Measurements from ENCODE around the gene PRDM13. TPM values are rescaled to one million over a fixed set of nuclear protein-coding genes. Genes with fewer than 3 reads are reported as not detected.

PRDM13 gene
- total RNA-seq, 1 donor from 2014 or later: not detected

- no peak overlapping the region for H3K27ac ChIP-seq
- H3K36me3 ChIP-seq: no peaks in the 10 kb centered on the region
- no peaks in the 10 kb centered on the region for H3K9me3 ChIP-seq
- H3K27me3 ChIP-seq: peaks cover 59% of the 10 kb centered on the region
- no peak for TF ChIP-seq CTCF (IDR thresholded peaks at IDR 0.05)
- TF ChIP-seq POLR2AphosphoS5 (IDR thresholded peaks at IDR 0.05; ENCODE audit: insufficient read depth in 1 of 2, low read depth in 1 of 2): no peak
- TF ChIP-seq POLR2A (IDR thresholded peaks at IDR 0.05): no peak
- H3K4me1 ChIP-seq: peaks cover 25% of the 10 kb centered on the region
- intact Hi-C loops (cut with DNase I): no loop called here
- no peak for DNase-seq (ENCODE audit: extremely low spot score in 2 of 2)
- no peak overlapping the region for H3K4me3 ChIP-seq
These were observed 893 bp downstream of the PRDM13 start for GRCh38 chr6:99607416-99608036.

GRCh38 chr6:99608059-99608885, 1.6 kb downstream of the PRDM13 start:
- TF ChIP-seq POLR2AphosphoS5 (IDR thresholded peaks at IDR 0.05; ENCODE audit: insufficient read depth in 1 of 2, low read depth in 1 of 2): no peak
- no peak for TF ChIP-seq POLR2A (IDR thresholded peaks at IDR 0.05)
- Histone ChIP-seq H3K27ac (no peak overlapping the region), H3K27me3 (peaks cover 62% of the 10 kb centered on the region), H3K4me3 (no peak overlapping the region), H3K4me1 (peaks cover 23% of the 10 kb centered on the region), H3K36me3 (no peaks in the 10 kb centered on the region), H3K9me3 (no peaks in the 10 kb centered on the region)
- no peak for DNase-seq (ENCODE audit: extremely low spot score in 2 of 2)
- intact Hi-C loops (cut with DNase I): no loop called here

- Histone ChIP-seq H3K4me1 (peaks cover 21% of the 10 kb centered on the region), H3K27ac (no peak overlapping the region), H3K36me3 (no peaks in the 10 kb centered on the region), H3K9me3 (no peaks in the 10 kb centered on the region), H3K4me3 (no peak overlapping the region), H3K27me3 (peaks cover 64% of the 10 kb centered on the region)
- intact Hi-C loops (cut with DNase I): no loop called here
- no peak for DNase-seq (ENCODE audit: extremely low spot score in 2 of 2)
- no peak for TF ChIP-seq POLR2AphosphoS5 (IDR thresholded peaks at IDR 0.05; ENCODE audit: insufficient read depth in 1 of 2, low read depth in 1 of 2)
- no peak for TF ChIP-seq POLR2A (IDR thresholded peaks at IDR 0.05)
- no peak for TF ChIP-seq CTCF (IDR thresholded peaks at IDR 0.05)
These were observed 2.4 kb downstream of the PRDM13 start for GRCh38 chr6:99608886-99609482.

- no peak overlapping the region for H3K27ac ChIP-seq
- peaks cover 26% of the 10 kb centered on the region for H3K4me1 ChIP-seq
- intact Hi-C loops (cut with DNase I): no loop called here
- H3K4me3 ChIP-seq: no peak overlapping the region
- TF ChIP-seq POLR2A (IDR thresholded peaks at IDR 0.05): no peak
- TF ChIP-seq CTCF (IDR thresholded peaks at IDR 0.05): no peak
- no peak for TF ChIP-seq POLR2AphosphoS5 (IDR thresholded peaks at IDR 0.05; ENCODE audit: insufficient read depth in 1 of 2, low read depth in 1 of 2)
- H3K27me3 ChIP-seq: peaks cover 64% of the 10 kb centered on the region
- no peak for DNase-seq (ENCODE audit: extremely low spot score in 2 of 2)
- H3K36me3 ChIP-seq: no peaks in the 10 kb centered on the region
- no peaks in the 10 kb centered on the region for H3K9me3 ChIP-seq
These were observed 3.4 kb downstream of the PRDM13 start for GRCh38 chr6:99609905-99610489.

GRCh38 chr6:99611148-99611547, 4.5 kb downstream of the PRDM13 start:
- TF ChIP-seq POLR2A (IDR thresholded peaks at IDR 0.05): no peak
- no peak for TF ChIP-seq POLR2AphosphoS5 (IDR thresholded peaks at IDR 0.05; ENCODE audit: insufficient read depth in 1 of 2, low read depth in 1 of 2)
- H3K4me3 ChIP-seq: no peak overlapping the region
- no peak overlapping the region for H3K27ac ChIP-seq
- intact Hi-C loops (cut with DNase I): no loop called here
- peaks cover 26% of the 10 kb centered on the region for H3K4me1 ChIP-seq
- no peaks in the 10 kb centered on the region for H3K9me3 ChIP-seq
- peaks cover 61% of the 10 kb centered on the region for H3K27me3 ChIP-seq
- DNase-seq (ENCODE audit: extremely low spot score in 2 of 2): no peak
- H3K36me3 ChIP-seq: no peaks in the 10 kb centered on the region

Data from vagina (tissue), 2 donors.